ENCODE results near the gene MAS1L.

MAS1L gene

GRCh38 chr6:29487660-29488059 lies at the start of gene MAS1L:
TSS of gene MAS1L (minus strand) at chr6:29487956. CDS start at chr6:29487902, 54 bp downstream.
- no peak for DNase-seq (ENCODE audit: low read depth in 1 of 2, low spot score in 1 of 2)
- in situ Hi-C loops (cut with HindIII; ENCODE audit: low pct_unique_long_range_greater_than_20kb, low sequenced_read_pairs): no loop called here
- TF ChIP-seq JUND (IDR thresholded peaks at IDR 0.05; ENCODE audit: low read depth): no peak

DNA sequence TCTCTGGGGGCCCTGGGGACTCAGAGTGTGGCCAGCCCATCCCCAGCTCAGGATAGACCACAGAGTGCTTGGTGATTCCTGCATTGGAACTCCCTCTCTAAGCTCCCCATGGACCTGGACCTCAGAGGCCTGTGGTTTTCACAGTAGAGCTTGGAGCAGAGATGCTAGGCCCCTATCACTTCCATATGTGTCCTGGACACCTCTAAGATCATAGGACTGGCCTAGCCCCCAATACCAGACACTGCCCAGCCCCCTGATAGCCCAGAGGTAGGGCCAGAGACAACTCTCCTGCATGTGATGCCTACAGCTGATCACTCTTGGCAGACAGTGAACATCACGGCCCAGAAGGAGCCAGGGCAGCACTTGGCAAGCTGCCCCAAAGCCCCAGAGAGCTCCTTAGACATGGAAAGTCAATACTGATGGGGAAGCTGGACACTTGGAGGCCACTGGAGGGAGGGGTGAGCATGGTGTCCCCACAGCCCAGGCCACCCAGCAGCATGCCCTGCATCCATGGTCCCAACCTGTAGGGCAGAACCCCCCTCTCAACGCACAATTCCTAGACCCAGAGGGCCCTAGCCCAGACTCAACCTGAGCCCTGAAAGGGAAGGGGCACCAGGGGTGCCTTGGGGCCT lies 44.7 kb upstream of the MAS1L start:
- no peak for DNase-seq (ENCODE audit: low read depth in 1 of 2, low spot score in 1 of 2)
- in situ Hi-C loops (cut with HindIII; ENCODE audit: low pct_unique_long_range_greater_than_20kb, low sequenced_read_pairs): no loop called here
- no peak for TF ChIP-seq JUND (IDR thresholded peaks at IDR 0.05; ENCODE audit: low read depth)

GRCh38 chr6:29531668-29532067 lies 43.9 kb upstream of the MAS1L start:
- in situ Hi-C loops (cut with HindIII; ENCODE audit: low pct_unique_long_range_greater_than_20kb, low sequenced_read_pairs): no loop called here
- no peak for DNase-seq (ENCODE audit: low read depth in 1 of 2, low spot score in 1 of 2)
- TF ChIP-seq JUND (IDR thresholded peaks at IDR 0.05; ENCODE audit: low read depth): no peak

DNA sequence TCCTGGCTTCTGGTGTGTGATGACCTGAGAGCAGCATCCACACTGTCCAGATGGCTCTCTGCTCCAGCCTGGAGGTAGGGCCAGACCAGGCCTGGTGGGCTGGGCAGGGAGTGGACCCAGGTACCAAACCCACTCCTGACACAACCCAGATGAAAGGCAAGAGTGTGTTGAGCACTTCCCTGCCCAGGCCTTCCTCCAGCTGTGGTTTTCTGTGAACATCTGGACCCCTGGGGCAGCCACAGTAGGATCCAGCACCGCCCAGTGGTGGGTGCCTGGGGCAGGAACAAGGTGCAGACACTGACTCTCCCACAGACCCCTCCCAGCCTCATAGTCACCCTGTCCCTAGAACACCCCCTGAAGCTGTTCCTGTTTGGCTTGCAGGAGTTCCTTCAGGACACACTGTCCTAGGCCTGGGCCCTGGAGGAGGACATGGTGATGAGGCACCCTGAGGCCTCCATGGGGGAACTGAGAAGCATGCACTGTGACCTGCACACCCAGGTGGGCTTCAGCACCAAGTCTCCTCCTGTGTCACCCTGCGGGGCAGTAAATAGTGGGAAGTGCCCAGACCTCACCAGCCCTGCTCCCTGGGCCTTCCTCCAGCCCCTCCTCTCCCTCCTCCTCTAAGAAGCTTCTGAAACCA lies 43.0 kb upstream of the MAS1L start:
- DNase-seq (ENCODE audit: low read depth in 1 of 2, low spot score in 1 of 2): no peak
- in situ Hi-C loops (cut with HindIII; ENCODE audit: low pct_unique_long_range_greater_than_20kb, low sequenced_read_pairs): no loop called here
- no peak for TF ChIP-seq JUND (IDR thresholded peaks at IDR 0.05; ENCODE audit: low read depth)

- in situ Hi-C loops (cut with HindIII; ENCODE audit: low pct_unique_long_range_greater_than_20kb, low sequenced_read_pairs): no loop called here
- TF ChIP-seq JUND (IDR thresholded peaks at IDR 0.05; ENCODE audit: low read depth): no peak
- DNase-seq (ENCODE audit: low read depth in 1 of 2, low spot score in 1 of 2): no peak
Observed at GRCh38 chr6:29529956-29530355, 42.2 kb upstream of the MAS1L start.

- TF ChIP-seq JUND (IDR thresholded peaks at IDR 0.05; ENCODE audit: low read depth): no peak
- in situ Hi-C loops (cut with HindIII; ENCODE audit: low pct_unique_long_range_greater_than_20kb, low sequenced_read_pairs): no loop called here
- no peak for DNase-seq (ENCODE audit: low read depth in 1 of 2, low spot score in 1 of 2)
Observed at GRCh38 chr6:29528988-29529560, 41.3 kb upstream of the MAS1L start.

DNA sequence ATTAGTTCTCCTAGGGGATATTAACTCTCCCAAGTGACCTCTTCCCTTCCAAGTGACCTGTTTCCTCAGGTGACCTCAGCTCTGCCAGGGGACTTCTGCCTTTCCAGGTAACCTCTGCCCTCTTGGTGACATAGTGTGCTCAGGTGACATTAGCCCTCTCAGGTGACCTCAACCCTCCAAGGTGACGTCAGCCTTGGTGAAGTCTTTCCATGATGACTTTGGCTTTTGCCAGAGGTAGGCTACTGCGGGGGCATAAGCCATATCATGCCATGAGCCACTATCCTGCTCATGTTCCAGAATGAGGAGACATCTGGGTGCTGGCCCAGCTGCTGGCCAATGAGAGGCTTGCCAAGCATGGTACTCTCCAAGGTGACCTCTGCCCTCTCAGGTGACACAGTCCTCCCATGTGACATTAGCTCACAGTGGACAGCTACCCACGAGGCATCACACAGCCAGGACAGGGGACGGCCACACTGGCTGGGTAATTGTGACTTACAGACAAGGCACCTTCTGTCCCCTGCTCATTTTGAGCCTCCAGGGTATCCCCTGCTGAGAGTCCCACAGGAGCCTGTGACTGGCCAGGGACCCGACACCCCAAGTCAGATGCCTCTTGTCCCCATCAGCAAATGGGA lies 40.7 kb upstream of the MAS1L start:
- no peak for DNase-seq (ENCODE audit: low read depth in 1 of 2, low spot score in 1 of 2)
- in situ Hi-C loops (cut with HindIII; ENCODE audit: low pct_unique_long_range_greater_than_20kb, low sequenced_read_pairs): no loop called here

DNA sequence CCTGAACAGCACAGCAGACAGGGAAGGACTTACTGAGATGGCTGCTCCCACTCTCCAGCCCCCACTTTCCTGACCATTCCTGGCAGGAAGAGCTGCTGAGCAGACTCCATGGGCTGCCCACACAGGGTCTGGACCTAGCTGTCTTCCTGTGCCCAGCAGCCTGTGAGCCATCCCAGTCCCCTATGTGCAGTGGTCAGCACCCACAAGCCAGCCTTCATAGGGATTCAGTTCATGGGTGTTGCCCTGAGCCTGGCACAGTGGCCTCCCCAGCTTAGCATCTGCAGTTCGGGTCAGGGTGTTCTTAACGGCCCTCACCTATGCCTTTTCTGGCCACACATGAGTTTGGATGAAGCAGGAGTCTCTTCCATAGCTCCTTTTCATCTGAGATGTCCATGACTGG lies 39.8 kb upstream of the MAS1L start:
- no peak for DNase-seq (ENCODE audit: low read depth in 1 of 2, low spot score in 1 of 2)
- in situ Hi-C loops (cut with HindIII; ENCODE audit: low pct_unique_long_range_greater_than_20kb, low sequenced_read_pairs): no loop called here
- TF ChIP-seq JUND (IDR thresholded peaks at IDR 0.05; ENCODE audit: low read depth): no peak

More for the DNA sequence above, 40.7 kb upstream of the MAS1L start:
- no peak for TF ChIP-seq JUND (IDR thresholded peaks at IDR 0.05; ENCODE audit: low read depth)

GRCh38 chr6:29527126-29527525 lies 39.4 kb upstream of the MAS1L start:
- no peak for DNase-seq (ENCODE audit: low read depth in 1 of 2, low spot score in 1 of 2)
- no peak for TF ChIP-seq JUND (IDR thresholded peaks at IDR 0.05; ENCODE audit: low read depth)
- in situ Hi-C loops (cut with HindIII; ENCODE audit: low pct_unique_long_range_greater_than_20kb, low sequenced_read_pairs): no loop called here

- TF ChIP-seq JUND (IDR thresholded peaks at IDR 0.05; ENCODE audit: low read depth): no peak
- DNase-seq (ENCODE audit: low read depth in 1 of 2, low spot score in 1 of 2): no peak
Observed at GRCh38 chr6:29525311-29525639, 37.5 kb upstream of the MAS1L start.

DNA sequence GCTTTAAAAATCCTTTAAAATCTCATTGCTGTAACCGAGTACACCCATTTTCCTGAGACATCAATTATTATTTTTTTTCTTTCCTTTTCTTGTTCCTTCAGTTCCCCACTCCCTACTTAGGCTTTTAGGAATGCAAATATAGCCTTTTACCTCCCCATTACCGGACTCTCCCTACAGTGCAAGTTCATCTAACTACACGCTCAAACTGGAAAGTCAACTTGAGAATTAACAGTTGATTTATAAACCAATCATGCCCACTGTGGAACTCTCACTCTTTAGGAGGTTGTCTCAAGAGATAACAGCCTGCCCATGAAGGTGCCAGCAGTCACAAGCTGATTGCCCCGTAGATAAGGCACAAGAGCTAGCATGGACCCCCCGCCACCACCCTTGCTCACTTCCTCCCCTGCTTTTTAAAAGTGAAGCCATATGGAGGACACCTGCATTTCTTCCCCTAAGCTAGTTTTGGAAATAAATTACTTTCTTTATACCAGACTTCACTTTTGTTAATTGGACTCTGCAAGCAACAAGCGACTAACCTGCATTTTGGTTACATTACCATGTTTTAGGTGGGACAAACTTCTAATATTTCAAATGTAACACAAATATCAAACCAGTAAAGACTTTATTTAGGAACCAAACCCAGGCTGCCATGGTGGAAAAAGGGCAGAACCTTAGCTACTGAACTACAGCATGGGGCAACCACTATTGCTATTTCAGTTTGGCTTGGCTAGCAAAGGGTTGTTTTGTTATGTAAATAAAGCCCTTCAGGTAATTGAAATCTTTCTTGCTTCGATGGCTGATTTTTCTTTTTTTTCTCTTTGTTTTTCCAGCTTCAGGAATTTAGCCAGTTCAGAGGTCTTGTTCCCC lies 36.9 kb upstream of the MAS1L start:
- no peak for DNase-seq (ENCODE audit: low read depth in 1 of 2, low spot score in 1 of 2)
- TF ChIP-seq JUND (IDR thresholded peaks at IDR 0.05; ENCODE audit: low read depth): no peak

More at GRCh38 chr6:29525311-29525639, 37.5 kb upstream of the MAS1L start:
- in situ Hi-C loops (cut with HindIII; ENCODE audit: low pct_unique_long_range_greater_than_20kb, low sequenced_read_pairs): no loop called here

DNA sequence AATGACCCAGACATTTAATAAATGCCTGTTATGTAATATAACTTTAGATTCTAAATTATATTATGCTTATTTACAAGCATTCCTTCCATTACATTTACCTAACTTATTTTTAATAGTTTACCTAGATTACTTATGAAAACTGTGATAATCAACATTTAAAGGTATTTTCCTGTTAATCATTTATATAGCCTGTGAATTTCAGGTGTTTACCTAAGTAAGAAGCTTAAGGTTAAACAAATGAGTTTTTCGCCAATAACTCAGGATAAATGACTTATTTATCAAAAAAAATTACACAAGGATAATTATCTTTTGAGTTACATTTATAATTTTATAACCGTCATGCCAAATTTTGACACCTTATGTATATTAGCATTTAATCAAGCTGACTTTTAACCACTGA lies 36.3 kb upstream of the MAS1L start:
- in situ Hi-C loops (cut with HindIII; ENCODE audit: low pct_unique_long_range_greater_than_20kb, low sequenced_read_pairs): no loop called here
- DNase-seq (ENCODE audit: low read depth in 1 of 2, low spot score in 1 of 2): no peak
- no peak for TF ChIP-seq JUND (IDR thresholded peaks at IDR 0.05; ENCODE audit: low read depth)

More for the DNA sequence above, 36.9 kb upstream of the MAS1L start:
- in situ Hi-C loops (cut with HindIII; ENCODE audit: low pct_unique_long_range_greater_than_20kb, low sequenced_read_pairs): no loop called here
